ENCODE data around the gene ASAP3.
"Not testable (repeated sequence)": the region's sequence is repeated elsewhere in the genome, so short reads cannot be mapped to it uniquely, and the experiment has no call there.

The ASAP3 gene

DNA sequence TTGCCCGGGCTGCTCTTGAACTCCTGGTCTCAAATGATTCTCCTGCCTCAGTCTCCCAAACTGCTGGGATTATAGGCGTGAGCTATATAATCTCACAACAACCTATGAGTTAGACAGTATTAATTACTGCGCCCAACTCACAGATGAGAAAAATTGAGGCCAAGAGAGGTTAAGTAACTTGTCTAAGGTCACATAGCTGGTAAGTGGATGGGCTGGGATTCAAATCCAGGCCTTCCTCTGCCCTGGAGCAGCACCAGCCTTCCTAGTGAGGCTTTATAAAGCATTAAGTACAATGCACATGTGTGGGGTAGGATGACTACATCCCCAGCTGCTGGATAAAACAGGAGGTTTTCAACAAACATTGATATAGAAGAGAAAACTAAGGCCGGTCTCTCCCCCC, 31.9 kb upstream of the ASAP3 start:
- DNase-seq (ENCODE audit: extremely low read depth in 1 of 2, low read depth in 1 of 2) = no peak

DNA sequence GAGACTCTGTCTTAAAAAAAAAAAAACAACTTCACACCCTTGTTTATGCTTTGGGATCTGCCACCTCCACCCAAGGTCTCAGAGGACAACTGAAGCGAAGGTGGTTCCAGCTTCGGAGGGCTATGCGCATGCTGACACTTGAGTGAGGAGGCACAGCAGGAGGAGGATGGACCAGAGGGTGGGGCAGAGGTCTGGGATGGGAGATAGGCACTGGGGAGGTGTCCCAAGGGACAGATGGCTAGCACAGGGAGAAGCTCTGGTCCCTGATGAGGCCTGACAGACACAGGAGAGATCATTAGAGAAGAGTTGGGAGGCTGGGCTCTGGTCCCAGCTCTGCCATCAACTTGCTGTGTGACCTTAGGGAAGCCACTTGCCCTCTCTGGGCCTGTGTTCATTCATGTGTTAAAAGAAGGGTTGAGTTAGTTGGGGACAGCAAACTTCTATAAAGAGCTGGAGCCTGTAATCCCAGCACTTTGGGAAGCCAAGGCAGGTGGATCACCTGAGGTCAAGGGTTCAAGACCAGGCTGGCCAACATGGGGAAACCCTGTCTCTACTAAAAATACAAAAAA, 30.2 kb upstream of the ASAP3 start:
- no peak for DNase-seq (ENCODE audit: extremely low read depth in 1 of 2, low read depth in 1 of 2)

DNA sequence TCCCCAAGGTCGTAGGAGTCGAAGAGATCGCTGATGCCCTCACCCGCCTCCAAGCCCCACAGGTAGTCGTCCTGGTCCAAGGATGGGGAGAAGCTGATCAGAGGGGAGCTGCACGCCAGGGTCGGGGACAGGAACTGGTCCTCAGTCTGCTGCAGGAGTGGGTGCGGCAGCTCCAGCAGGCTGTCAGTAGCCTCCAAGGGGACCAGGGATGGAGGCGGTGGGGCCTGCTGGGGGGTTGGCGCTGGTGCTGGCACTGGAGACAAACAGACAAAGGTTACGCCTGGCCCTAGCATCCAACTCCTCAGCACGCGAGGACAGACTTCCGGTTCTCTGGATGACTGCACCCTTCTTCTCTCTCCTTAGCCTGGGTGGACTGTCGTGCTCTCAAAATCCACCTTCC, 25.9 kb upstream of the ASAP3 start:
- no peak for DNase-seq (ENCODE audit: extremely low read depth in 1 of 2, low read depth in 1 of 2)

- no peak for DNase-seq (ENCODE audit: extremely low read depth in 1 of 2, low read depth in 1 of 2)
Measured at GRCh38 chr1:23506376-23507107, 22.6 kb upstream of the ASAP3 start.

GRCh38 chr1:23505851-23506250, 21.9 kb upstream of the ASAP3 start:
- DNase-seq (ENCODE audit: extremely low read depth in 1 of 2, low read depth in 1 of 2) = no peak

GRCh38 chr1:23504156-23504555, 20.2 kb upstream of the ASAP3 start:
- not testable (repeated sequence) for DNase-seq (ENCODE audit: extremely low read depth in 1 of 2, low read depth in 1 of 2)

DNA sequence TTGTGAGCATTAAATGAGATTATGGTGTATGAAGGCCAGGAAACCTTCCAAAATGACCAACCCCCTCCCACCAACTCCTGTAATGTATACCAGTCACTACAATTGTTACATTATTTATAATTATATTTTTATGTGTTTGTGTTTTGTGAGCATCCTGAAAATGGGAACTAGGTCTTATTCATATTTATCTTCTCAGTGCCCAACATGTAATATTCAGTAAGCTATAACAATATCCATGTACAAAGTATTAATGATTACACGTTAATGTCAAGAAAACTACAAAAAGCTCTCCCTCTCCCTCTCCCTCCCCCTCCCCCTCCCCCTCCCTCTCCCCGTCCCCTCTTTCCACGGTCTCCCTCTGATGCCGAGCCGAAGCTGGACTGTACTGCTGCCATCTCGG, 19.0 kb upstream of the ASAP3 start:
- DNase-seq (ENCODE audit: extremely low read depth in 1 of 2, low read depth in 1 of 2) = no peak

DNA sequence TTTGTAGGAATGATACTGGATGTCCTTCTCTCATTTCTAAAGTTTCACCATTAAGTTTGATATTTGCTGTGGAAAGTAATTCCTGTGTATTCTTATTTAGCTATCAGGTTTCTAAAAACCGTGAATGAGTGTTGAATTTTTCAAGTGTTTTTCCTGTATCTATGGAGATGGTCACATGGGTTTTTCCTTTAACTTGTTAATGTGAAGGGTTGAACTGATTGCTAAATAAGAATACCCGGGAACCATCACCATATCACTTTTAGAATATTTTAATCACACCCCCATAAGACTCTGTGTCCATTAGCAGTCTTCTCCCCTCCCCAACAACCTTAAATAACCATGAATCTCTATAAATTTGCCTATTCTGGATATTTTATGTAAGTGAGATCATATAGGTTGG, 16.5 kb upstream of the ASAP3 start:
- DNase-seq (ENCODE audit: extremely low read depth in 1 of 2, low read depth in 1 of 2) = no peak

- DNase-seq (ENCODE audit: extremely low read depth in 1 of 2, low read depth in 1 of 2) = no peak
Measured at GRCh38 chr1:23497777-23498439, 13.9 kb upstream of the ASAP3 start.

GRCh38 chr1:23496490-23497181, 12.7 kb upstream of the ASAP3 start:
- no peak for DNase-seq (ENCODE audit: extremely low read depth in 1 of 2, low read depth in 1 of 2)

DNA sequence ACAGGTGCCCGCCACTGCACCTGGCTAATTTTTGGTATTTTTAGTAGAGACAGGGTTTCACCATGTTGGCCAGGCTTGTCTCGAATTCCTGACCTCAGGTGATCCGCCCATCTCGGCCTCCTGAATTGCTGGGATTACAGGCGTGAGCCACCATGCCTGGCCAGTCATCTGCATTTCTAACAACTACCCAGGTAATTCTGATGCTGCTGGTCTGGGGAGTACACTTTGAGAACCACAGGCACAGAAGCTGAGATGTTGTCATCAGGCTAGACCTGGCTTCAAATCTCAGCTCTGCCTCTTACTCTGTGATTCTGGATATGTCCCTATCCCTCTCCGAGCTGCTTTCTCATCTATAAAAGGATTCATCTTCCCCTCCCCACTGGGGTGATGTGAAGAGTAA, 10.9 kb upstream of the ASAP3 start:
- DNase-seq (ENCODE audit: extremely low read depth in 1 of 2, low read depth in 1 of 2) = not testable (repeated sequence)

DNA sequence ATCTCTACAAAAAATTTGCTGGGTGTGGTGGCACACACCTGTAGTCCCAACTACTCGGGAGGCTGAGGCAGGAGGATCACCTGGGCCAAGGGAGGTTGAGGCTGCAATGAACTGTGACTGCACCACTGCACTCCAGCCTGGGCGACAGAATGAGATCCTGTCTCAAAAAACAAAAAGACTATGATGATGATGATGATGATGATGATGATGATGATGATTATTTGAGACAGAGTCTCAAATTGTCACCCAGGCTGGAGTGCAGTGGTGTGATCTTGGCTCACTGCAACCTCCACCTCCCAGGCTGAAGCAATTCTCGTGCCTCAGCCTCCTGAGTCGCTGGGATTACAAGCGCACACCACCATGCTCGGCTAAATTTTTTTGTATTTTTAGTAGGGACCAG, 8.8 kb upstream of the ASAP3 start:
- not testable (repeated sequence) for DNase-seq (ENCODE audit: extremely low read depth in 1 of 2, low read depth in 1 of 2)

DNA sequence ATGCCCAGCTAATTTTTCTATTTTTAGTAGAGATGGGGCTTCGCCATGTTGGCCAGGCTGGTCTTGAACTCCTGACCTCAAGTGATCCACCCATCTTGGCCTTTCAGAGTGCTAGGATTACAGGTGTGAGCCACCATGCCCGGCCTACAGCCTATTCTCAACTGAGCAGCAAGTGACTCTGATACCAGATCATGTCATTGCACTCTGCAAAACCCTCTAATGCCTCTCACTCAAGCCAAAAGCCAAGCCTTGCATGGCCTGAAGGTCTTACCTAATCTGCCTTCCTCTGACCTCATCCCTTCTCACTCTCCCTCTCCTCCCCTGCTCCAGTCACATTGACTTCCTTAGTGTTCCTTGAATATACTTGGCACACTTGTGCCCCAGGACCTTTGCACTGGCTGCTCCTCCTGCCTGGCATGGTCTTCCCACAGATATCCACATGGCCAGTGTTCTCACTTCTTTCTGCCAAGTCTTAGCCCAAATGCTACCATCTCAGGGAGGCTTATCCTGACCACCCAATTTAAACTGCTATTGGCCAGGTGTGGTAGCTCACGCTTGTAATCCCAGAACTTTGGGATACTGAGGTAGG, 8.2 kb upstream of the ASAP3 start:
- DNase-seq (ENCODE audit: extremely low read depth in 1 of 2, low read depth in 1 of 2) = no peak

- DNase-seq (ENCODE audit: extremely low read depth in 1 of 2, low read depth in 1 of 2) = no peak
Measured at GRCh38 chr1:23489842-23490241, 5.9 kb upstream of the ASAP3 start.

DNA sequence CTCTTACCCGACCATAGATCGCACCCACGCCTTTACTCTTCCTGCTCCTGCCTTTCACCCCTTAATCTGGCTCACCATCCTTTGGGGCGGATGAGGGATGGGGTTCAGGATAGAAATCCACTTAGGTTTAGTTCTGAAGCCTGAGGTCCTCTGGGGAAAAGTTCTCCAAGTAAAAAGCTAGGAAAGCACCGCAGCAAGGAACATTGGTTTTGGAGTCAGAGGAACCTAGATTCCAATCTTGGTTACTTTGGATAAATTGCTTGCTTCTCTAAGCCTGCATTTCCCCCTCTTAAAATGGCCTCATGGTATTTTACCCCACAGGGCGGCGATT, 988 bp upstream of the ASAP3 start:
- DNase-seq (ENCODE audit: extremely low read depth in 1 of 2, low read depth in 1 of 2) = no peak

DNA sequence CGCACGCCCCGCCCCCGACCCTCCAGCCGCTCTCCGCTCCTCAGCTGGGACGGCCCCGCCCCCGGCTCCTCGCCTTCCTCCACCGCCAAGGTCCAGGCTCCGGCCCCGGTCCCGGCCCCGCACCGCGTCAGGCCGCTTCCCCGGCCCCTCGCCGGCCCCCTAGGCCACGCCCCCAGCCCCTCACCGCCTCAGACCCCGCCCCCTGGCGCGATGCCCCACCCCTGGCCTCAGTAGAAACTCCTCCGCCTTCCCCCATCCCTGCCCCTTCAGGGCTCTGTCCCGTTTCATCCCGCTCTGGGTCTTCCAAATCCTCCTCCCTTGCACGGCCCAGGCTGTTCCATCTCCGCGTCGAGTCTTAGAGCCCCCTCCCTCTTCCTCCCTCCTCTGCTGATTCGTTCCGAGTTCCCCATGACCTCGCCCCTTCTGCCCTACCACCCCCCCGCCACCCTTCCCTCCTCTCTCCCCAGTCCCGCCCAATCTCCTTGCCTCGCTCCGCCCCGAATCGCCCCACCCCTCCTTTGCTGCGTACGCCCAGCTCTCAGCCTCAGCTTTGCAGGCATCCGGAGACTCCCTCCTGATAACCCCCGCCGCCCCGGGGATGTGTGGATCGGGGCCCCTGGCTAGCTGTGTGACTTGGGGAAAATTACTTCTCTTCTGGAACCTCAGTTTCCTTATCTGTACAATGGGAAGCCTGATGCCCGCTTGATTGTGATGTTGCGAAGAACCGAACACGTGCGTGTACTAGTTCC, 448 bp upstream of the ASAP3 start:
- DNase-seq (ENCODE audit: extremely low read depth in 1 of 2, low read depth in 1 of 2) = peak; percentile 80 to 83

DNA sequence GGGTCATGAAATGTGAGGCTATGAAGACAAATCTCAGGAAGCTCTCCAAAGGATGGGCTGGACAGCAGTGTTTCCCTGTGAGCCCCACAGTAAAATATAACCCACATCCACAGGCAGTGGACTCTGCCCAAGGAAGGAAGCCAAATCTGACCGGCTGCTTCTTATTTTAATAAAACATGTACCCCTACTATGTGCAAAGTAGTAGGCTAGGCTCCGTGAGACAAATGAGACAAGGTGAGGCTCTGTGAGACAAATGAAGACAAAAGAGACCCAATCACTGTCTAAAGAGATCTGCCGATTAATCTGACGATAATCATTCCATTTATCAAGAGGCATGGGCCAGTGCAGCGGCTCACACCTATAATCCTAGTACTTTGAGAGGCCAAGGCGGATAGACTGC, 2.1 kb downstream of the ASAP3 start:
- no peak for DNase-seq (ENCODE audit: extremely low read depth in 1 of 2, low read depth in 1 of 2)

- no peak for DNase-seq (ENCODE audit: extremely low read depth in 1 of 2, low read depth in 1 of 2)
Measured at GRCh38 chr1:23481026-23481597, 2.9 kb downstream of the ASAP3 start.

DNA sequence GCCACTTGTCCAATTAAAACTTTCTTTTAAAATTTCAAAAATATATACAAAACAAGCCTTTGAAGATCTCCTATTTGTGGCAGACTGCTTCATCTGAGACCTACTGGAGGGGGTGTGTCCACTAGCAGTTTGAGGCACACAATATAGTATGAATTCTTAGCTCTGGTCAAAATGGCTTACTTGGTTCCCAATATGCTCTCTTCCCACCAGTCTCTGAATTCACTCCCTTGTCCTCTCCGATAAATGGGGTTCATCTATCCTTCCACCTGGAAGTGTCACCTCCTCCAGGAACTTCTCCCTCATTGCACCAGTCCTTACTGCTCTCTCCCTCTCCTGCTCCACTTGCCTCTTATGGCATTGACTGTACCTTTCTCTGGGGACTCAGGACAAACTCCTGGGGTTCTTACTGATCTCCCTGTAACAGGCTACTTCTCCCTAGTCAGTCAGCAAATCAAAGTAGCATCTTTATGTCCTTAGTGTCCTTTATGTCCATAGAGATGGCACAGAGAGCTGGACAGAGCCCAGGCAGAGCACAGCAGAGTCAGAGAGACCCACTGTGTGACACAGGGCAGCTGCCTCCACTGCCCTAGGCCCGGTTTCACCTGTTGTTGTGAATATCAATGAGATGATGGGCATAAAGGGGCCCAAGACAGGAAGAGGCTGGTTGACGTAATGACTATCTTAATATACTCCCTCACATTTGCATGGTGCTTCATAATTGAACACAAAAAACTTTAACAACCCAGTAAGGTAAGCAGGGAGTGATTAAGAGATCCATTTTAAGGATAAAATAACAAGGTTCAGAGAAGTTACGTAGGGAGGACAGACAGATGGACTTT, 3.6 kb downstream of the ASAP3 start:
- DNase-seq (ENCODE audit: extremely low read depth in 1 of 2, low read depth in 1 of 2) = no peak

DNA sequence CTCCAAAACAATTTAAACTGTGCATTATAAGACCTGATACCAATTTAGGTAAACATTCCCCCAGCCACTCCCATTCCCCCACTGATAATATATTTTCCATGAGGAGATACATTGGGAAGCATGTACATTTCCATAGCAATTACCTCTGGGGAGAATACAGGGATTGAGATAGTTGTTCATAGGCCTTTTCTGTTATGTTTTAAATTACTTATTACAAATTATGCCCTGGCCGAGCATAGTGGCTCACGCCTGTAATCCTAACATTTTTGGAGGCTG, 4.4 kb downstream of the ASAP3 start:
- DNase-seq (ENCODE audit: extremely low read depth in 1 of 2, low read depth in 1 of 2) = no peak
